ENCODE data around the gene APOL2. TPM values are rescaled to one million over a fixed set of nuclear protein-coding genes. Genes with fewer than 3 reads are reported as not detected.
"Not testable (repeated sequence)": the region's sequence is repeated elsewhere in the genome, so short reads cannot be mapped to it uniquely, and the experiment has no call there.

APOL2 gene
- total RNA-seq, 1 experiment from 2014 or later = 9.9 TPM

- TF ChIP-seq REST (IDR thresholded peaks at IDR 0.05; ENCODE audit: low read depth) (no peak), POLR2A (IDR thresholded peaks at IDR 0.05; ENCODE audit: borderline replicate concordance, extremely low read depth, insufficient read depth, insufficient read length) (no peak), ATF3 (IDR thresholded peaks at IDR 0.05) (no peak), RAD21 (IDR thresholded peaks at IDR 0.05; ENCODE audit: low read depth) (no peak)
Observed at GRCh38 chr22:36201630-36202319, 37.6 kb downstream of the APOL2 start, which contains the start of gene APOL4 (continued).

DNA sequence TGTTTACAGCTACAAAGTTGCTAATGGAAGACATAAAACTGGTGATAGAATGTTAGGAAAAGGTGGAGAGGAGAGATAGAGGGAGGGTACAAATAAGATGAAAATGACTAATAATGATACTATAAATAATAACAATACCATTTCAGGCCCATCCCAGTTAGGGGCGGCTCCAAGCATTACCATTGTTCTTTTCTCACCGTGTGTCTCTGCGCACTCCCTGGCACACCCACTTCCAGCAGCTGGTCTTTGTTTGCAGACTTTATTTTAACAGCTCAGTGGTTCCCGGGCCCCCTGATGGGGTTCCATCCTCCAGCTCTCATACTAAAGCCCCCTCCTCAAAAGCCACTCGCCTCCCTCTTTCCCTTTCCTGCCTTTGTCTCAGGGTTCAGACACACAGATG lies 38.3 kb downstream of the APOL2 start:
- intact Hi-C loops (cut with micrococcal nuclease); H3K36me3 ChIP-seq (ENCODE audit: control insufficient read depth in 1 of 2, insufficient read depth in 2 of 2, low read length in 2 of 2); H4K20me1 ChIP-seq (ENCODE audit: insufficient read depth); ATAC-seq; POLR2A ChIA-PET; H2AFZ ChIP-seq (ENCODE audit: low read depth, low read length, poor library complexity, severe bottlenecking); H3K79me2 ChIP-seq (ENCODE audit: insufficient read depth, low read length); H3K27ac ChIP-seq (ENCODE audit: low read depth, low read length); BruUV-seq (replicated peaks); RAD21 ChIA-PET (ENCODE audit: low non-redundant PET in 1 of 2, low total read pairs in 2 of 2, uncharacterized antibody in 2 of 2, unreplicated experiment in 2 of 2); H3K9me3 ChIP-seq (ENCODE audit: control insufficient read depth in 1 of 2, insufficient read depth in 1 of 2, low read depth in 1 of 2, low read length in 2 of 2); H3K9me2 ChIP-seq (ENCODE audit: insufficient read depth); H3K27me3 ChIP-seq (ENCODE audit: insufficient read depth, low read length); DNase-seq (ENCODE audit: low read depth, low spot score); H3K4me3 ChIP-seq (replicated peaks in 1 of 2; ENCODE audit: low read depth in 1 of 2, low read length in 2 of 2); H3K4me1 ChIP-seq (ENCODE audit: control insufficient read depth in 1 of 2, insufficient read depth in 2 of 2, low read length in 2 of 2); H3K4me2 ChIP-seq (ENCODE audit: low read length); H3K9ac ChIP-seq (ENCODE audit: low read length): not testable (repeated sequence)
- CTCF ChIA-PET = interaction anchor here (1.0 kb wide), 1 partner anchor 54 kb away, joined by 5 read pairs; no protein-coding TSS in a partner anchor

Measured in HCT116 (cell line).